H7 (cell line): ENCODE measurements around the gene RAB44. TPM values are rescaled to one million over a fixed set of nuclear protein-coding genes. Genes with fewer than 3 reads are reported as not detected.
A peak's percentile ranks its signal among the peaks of the same experiment; 100 is the strongest.

ENCODE experiments used
- DNase-seq: peaks from one replicate; pipeline ENCODE4 v3.0.0; 2012
- H3K27me3 ChIP-seq: 2 replicates; pipeline ENCODE4 v1.6.0; 2011; ENCODE audit warnings: mild to moderate bottlenecking, low read length; ENCODE audit not compliant: control insufficient read depth, insufficient read depth
- H3K36me3 ChIP-seq: replicated peaks from 2 replicates; pipeline ENCODE4 v1.5.1; 2011; ENCODE audit warnings: low read length; ENCODE audit not compliant: control insufficient read depth, insufficient read depth
- H3K4me3 ChIP-seq: 2 replicates; pipeline ENCODE4 v1.5.1; 2011; ENCODE audit warnings: low read depth, mild to moderate bottlenecking, control low read depth, low read length, moderate library complexity; ENCODE audit not compliant: insufficient read depth
- total RNA-seq: library from RNA; depleted of rRNA; stranded (reverse); fragments of >200 nt; shearing (Covaris generic); gene quantifications from 2 replicates; pipeline ENCODE4 v1.2.3, GENCODE V29; 2014

The RAB44 gene
- total RNA-seq, 1 experiment from 2014 or later = not detected

DNA sequence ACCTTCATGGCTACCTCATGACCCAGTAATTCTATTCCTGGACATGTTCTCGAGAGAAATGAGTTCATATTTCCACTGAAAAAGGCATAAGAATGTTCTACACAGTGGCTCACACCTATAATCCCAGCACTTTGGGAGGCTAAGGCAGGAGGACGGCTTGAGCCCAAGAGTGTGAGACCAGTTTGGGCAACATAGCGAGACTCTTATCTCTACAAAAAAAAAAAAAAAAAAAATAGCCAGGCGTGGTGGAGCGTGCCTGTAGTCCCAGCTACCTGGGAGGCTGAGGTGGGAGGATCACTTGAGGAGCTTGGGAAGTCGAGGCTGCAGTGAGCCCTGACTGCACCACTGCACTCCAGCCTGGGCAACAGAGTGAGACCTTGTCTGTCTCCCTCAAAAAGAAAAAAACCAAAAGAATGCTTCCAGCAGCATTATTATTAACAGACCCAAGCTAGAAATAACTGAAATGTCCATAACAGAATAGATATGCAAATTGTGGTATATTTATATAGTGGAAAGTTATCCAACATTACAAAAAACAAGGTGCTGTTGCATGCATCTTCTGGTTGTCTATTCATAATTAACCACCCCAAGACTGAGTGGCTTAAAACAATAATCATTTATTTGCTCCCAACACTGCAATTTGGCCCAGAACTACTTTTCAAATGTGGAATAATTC, 9.4 kb upstream of the RAB44 start:
- Histone ChIP-seq H3K4me3 (no peak overlapping the region), H3K36me3 (peaks cover 17% of the 10 kb centered on the region), H3K27me3 (no peaks in the 10 kb centered on the region; the same call in 1 of the 2 replicates)
- no peak for DNase-seq

DNA sequence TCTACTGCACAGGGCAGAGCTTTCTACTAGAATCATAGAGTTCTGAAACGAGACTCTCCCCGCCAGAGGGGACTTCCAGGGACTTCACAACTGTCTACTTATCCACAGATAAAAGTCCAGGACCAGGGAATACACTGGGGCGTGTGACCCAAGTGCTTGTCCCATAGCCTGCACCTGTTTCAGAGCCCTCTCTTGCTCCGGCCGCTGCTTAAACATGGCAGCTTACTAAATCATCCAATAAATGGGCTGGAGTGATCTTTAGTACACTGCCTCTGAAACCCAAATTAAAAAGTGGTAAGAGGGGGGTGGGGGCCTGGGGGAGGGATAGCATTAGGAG, 8.9 kb upstream of the RAB44 start:
- Histone ChIP-seq H3K4me3 (no peak overlapping the region), H3K27me3 (no peaks in the 10 kb centered on the region; the same call in 1 of the 2 replicates), H3K36me3 (peaks cover 13% of the 10 kb centered on the region)
- DNase-seq = no peak

DNA sequence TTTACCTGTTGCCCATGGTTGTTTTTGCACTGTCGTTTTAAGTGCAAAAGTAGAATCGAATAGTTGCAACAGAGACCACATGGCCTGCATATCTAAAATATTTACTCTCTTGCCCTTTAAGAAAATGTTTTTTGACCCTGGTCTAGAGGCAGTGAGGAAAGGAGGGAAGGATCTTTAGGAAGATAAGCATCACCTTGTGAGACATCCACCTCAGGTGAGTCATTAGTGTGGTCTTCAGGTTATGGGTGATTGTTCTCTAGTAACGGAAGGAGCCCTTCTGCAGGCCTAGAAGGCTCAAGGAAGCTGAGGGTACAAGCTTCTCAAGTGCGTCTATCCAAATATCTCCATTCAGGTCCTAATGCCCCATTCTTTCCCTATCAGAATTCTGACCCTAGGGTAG, 6.6 kb upstream of the RAB44 start:
- DNase-seq = no peak
- H3K4me3 ChIP-seq = no peak overlapping the region
- H3K27me3 ChIP-seq = no peaks in the 10 kb centered on the region; the same call in 1 of the 2 replicates
- H3K36me3 ChIP-seq = peaks cover 1% of the 10 kb centered on the region; the same call in 1 of the 2 replicates

GRCh38 chr6:36691612-36692011, 6.0 kb upstream of the RAB44 start:
- Histone ChIP-seq H3K4me3 (no peak overlapping the region), H3K27me3 (no peaks in the 10 kb centered on the region; the same call in 1 of the 2 replicates), H3K36me3 (peaks cover 1% of the 10 kb centered on the region; the same call in 1 of the 2 replicates)
- DNase-seq = no peak

DNA sequence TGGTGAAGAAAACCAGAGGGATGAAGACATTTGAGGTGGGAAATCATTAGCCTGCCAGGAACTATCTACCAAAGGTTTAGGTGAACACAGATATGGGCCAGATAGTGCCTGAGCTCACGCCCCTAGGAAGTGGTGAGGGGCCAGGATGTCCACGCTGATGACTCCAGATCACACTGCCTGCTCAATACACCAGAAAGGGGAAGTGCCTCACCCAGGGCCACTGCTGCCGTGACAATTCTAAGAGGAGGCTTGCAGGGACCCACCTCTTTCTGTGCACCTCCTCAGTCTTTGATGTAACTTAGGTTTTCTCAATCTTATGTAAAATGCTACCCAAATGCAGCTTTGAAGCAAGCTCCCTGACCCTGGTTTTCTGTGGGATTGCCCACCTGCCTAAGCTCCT, 5.4 kb upstream of the RAB44 start:
- no peak for DNase-seq
- Histone ChIP-seq H3K27me3 (no peaks in the 10 kb centered on the region), H3K4me3 (no peak overlapping the region), H3K36me3 (no peaks in the 10 kb centered on the region)

GRCh38 chr6:36692861-36693702, 4.5 kb upstream of the RAB44 start:
- Histone ChIP-seq H3K36me3 (no peaks in the 10 kb centered on the region), H3K4me3 (no peak overlapping the region), H3K27me3 (no peaks in the 10 kb centered on the region)
- DNase-seq = no peak

DNA sequence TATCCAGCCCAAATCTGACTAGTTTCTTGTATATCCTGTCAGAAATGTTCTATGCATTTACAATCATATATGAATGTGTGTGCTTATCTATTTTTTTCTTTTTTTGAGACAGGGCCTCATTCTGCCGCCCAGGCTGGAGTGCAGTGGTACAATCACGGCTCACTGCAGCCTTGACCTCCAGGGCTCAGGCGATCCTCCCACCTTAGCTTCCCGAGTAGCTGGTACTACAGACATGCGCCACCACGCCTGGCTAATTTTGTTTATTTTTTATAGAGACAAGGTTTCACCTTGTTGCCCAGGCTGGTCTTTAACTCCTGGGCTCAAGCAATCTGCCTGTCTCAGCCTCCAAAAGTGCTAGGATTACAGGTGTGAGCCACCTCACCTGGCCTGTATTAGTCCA, 3.0 kb upstream of the RAB44 start:
- no peaks in the 10 kb centered on the region for H3K36me3 ChIP-seq
- no peak overlapping the region for H3K4me3 ChIP-seq
- no peak for DNase-seq
- no peaks in the 10 kb centered on the region for H3K27me3 ChIP-seq

GRCh38 chr6:36695414-36695813, 2.2 kb upstream of the RAB44 start:
- DNase-seq = no peak
- Histone ChIP-seq H3K36me3 (no peaks in the 10 kb centered on the region), H3K27me3 (no peaks in the 10 kb centered on the region), H3K4me3 (no peak overlapping the region)

- H3K27me3 ChIP-seq = no peaks in the 10 kb centered on the region
- H3K4me3 ChIP-seq = no peak overlapping the region
- H3K36me3 ChIP-seq = no peaks in the 10 kb centered on the region
- DNase-seq = no peak
Observed at GRCh38 chr6:36698196-36698595, 570 bp downstream of the RAB44 start.

DNA sequence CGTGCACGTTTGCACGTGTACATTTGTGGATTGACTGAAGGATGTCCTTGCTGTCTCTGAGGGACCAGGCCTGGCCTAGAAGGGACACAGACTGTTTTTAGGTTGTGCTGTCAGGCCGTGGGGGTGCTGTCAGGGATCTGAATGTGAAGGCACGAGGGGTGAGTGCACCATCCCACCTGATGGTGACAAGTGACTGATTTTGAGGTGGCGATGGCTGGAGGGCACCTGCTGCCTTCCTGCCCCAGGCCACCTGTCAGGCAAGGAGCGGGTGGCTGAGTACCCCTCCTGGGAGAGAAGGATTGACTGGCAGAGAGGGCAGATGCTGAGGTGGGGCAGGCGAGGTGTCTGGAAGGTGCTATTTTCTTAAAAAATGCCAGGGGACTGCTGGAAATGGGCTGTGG, 1.2 kb downstream of the RAB44 start:
- Histone ChIP-seq H3K27me3 (no peaks in the 10 kb centered on the region), H3K4me3 (no peak overlapping the region), H3K36me3 (no peaks in the 10 kb centered on the region)
- DNase-seq = no peak

- Histone ChIP-seq H3K4me3 (no peak overlapping the region), H3K27me3 (no peaks in the 10 kb centered on the region), H3K36me3 (no peaks in the 10 kb centered on the region)
- no peak for DNase-seq
Observed at GRCh38 chr6:36699348-36699747, 1.7 kb downstream of the RAB44 start.

DNA sequence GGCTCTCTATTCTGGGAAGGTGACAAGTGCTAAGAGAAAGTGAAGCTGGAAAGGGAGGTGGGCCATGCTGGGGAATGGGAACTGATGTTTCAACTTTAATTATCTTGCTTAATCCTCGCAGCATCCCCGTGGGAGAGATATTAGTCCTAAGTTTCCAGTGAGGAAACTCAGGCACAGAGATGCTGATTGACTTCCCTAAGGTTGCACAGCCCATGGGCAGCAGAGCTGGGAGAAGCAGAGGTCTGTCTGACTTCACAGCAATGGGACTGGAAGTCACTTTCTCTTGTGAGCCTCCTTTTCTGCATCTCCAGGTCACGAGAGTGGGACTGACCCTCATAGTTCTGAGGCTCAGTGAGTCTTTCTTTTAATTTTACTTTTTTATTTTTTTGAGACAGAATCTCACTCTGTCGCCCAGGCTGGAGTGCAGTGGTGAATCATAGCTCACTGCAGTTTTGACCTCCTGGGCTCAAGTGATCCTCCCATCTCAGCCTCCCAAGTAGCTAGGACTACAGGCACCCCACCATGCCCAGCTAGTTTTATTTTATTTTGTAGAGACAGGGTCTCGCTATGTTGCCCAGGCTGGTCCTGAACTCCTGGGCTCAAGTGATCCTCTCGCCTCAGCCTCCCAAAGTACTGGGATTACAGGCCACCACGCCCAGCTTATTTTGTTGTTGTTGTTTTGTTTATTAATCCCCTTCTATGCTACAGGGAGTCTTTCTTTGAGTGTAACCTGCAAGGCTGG, 2.6 kb downstream of the RAB44 start:
- no peak for DNase-seq

GRCh38 chr6:36700831-36701230, 3.2 kb downstream of the RAB44 start:
- Histone ChIP-seq H3K27me3 (no peaks in the 10 kb centered on the region), H3K36me3 (no peaks in the 10 kb centered on the region)
- no peak for DNase-seq

More for the DNA sequence above, 2.6 kb downstream of the RAB44 start:
- H3K27me3 ChIP-seq = no peaks in the 10 kb centered on the region
- no peak overlapping the region for H3K4me3 ChIP-seq
- H3K36me3 ChIP-seq = no peaks in the 10 kb centered on the region

DNA sequence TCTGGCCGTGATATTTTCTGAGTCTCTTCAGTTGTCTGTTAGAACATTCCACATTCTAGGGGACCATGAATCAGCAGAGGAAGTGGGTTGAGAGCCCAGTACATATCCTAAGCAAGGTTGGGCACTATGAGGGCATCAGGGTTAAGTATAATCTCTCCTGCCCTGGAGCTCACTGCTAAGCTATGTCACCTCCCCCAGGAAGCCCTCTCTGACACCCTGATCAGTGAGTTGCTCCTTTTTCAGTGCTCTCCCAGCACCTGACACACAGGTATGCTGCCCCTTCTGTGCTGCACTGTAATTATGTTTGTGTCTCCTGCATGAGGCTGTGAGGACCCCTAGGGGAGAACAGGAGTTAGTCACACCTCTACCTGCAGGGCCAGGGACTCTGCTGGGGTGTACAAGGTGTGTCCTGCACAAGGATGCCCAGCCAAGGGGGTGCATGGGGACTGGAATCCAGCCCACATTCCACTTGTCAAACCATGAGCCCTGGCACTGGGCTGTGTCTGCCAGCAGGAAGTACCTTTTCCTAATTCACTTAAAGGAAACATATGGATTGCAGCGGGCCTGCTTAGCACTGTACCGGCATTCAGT, 3.9 kb downstream of the RAB44 start:
- Histone ChIP-seq H3K27me3 (no peaks in the 10 kb centered on the region), H3K4me3 (no peak overlapping the region), H3K36me3 (no peaks in the 10 kb centered on the region)
- DNase-seq = peak; percentile 66

More at GRCh38 chr6:36700831-36701230, 3.2 kb downstream of the RAB44 start:
- H3K4me3 ChIP-seq = no peak overlapping the region
